ENCODE measurements around the gene CTNND2.
A peak's percentile ranks its signal among the peaks of the same experiment; 100 is the strongest.

CTNND2 gene

GRCh38 chr5:10985091-10985720 lies 919.0 kb downstream of the CTNND2 start:
- TF ChIP-seq BCL6B (tag by site-specific recombination; IDR thresholded peaks at IDR 0.05), result no peak
- no peak for TF ChIP-seq ZSCAN5A (tag by site-specific recombination; IDR thresholded peaks at IDR 0.05)
- TF ChIP-seq ZNF24 (tag by site-specific recombination; IDR thresholded peaks at IDR 0.05), result no peak
- TF ChIP-seq ZNF140 (tag by site-specific recombination; IDR thresholded peaks at IDR 0.05), result 0 out of 2 replicates have a peak, but pooled peaks have one; percentile 36
- TF ChIP-seq ZNF426 (tag by site-specific recombination; IDR thresholded peaks at IDR 0.05), result peak; percentile 23
- TF ChIP-seq ZNF394 (tag by site-specific recombination; IDR thresholded peaks at IDR 0.05; ENCODE audit: borderline replicate concordance), result peak; percentile 28; the same call in 1 of the 2 replicates
- TF ChIP-seq ZNF518A (tag by site-specific recombination; conservative IDR thresholded peaks at IDR 0.05; ENCODE audit: low read depth), result peak; percentile 42; the same call in 1 of the 2 replicates
- peak; percentile 21; the same call in 1 of the 2 replicates for TF ChIP-seq ZNF623 (tag by site-specific recombination; IDR thresholded peaks at IDR 0.05)
- Histone ChIP-seq H3K27ac (ENCODE audit: extremely low read depth, low read depth, low read length) (no peak overlapping the region), H3K36me3 (ENCODE audit: control insufficient read depth in 2 of 2, insufficient read depth in 1 of 2, low read length in 2 of 2) (no peaks in the 10 kb centered on the region), H3K4me1 (ENCODE audit: control insufficient read depth, insufficient read depth, low read length) (no peaks in the 10 kb centered on the region), H3K4me3 (ENCODE audit: low read depth, low read length) (no peak overlapping the region), H3K9me3 (ENCODE audit: control insufficient read depth, insufficient read depth, low read depth, low read length) (no peaks in the 10 kb centered on the region)
- POLR2A ChIA-PET, result no interaction called here
- CTCF ChIA-PET, result interaction anchor here (0.7 to 1.0 kb wide), 4 partner anchors 9 to 390 kb away, joined by 3 to 4 read pairs (median 3); no protein-coding TSS in a partner anchor

GRCh38 chr5:10984021-10984715 lies 920.1 kb downstream of the CTNND2 start:
- ChIA-PET CTCF (interaction anchor here (0.7 kb wide), 2 partner anchors 371 to 391 kb away, joined by 3 to 4 read pairs; no protein-coding TSS in a partner anchor), POLR2A (no interaction called here)
- Histone ChIP-seq H3K27ac (ENCODE audit: extremely low read depth, low read depth, low read length) (no peak overlapping the region), H3K4me1 (ENCODE audit: control insufficient read depth, insufficient read depth, low read length) (no peaks in the 10 kb centered on the region), H3K4me3 (ENCODE audit: low read depth, low read length) (no peak overlapping the region), H3K9me3 (ENCODE audit: control insufficient read depth, insufficient read depth, low read depth, low read length) (no peaks in the 10 kb centered on the region), H3K36me3 (ENCODE audit: control insufficient read depth in 2 of 2, insufficient read depth in 1 of 2, low read length in 2 of 2) (no peaks in the 10 kb centered on the region)
- TF ChIP-seq ZNF510 (tag by site-specific recombination; IDR thresholded peaks at IDR 0.05; ENCODE audit: insufficient replicate concordance) (no peak), ZNF16 (tag by site-specific recombination; IDR thresholded peaks at IDR 0.05; ENCODE audit: low read depth) (no peak), ZNF404 (tag by site-specific recombination; IDR thresholded peaks at IDR 0.05) (no peak), ZNF24 (tag by site-specific recombination; IDR thresholded peaks at IDR 0.05) (no peak), MYNN (tag by site-specific recombination; IDR thresholded peaks at IDR 0.05; ENCODE audit: borderline replicate concordance) (no peak), ZNF518A (tag by site-specific recombination; conservative IDR thresholded peaks at IDR 0.05; ENCODE audit: low read depth) (no peak), ZNF747 (tag by site-specific recombination; IDR thresholded peaks at IDR 0.05) (no peak), HOXD13 (CRISPR knock-in tag; IDR thresholded peaks at IDR 0.05; ENCODE audit: borderline replicate concordance) (no peak), ZNF138 (tag by site-specific recombination; IDR thresholded peaks at IDR 0.05; ENCODE audit: borderline replicate concordance) (no peak)
